ENCODE results near the gene CCDC27. TPM values are rescaled to one million over a fixed set of nuclear protein-coding genes. Genes with fewer than 3 reads are reported as not detected.

CCDC27 gene
- polyA plus RNA-seq, 3 donors = not detected

GRCh38 chr1:3821004-3821403 lies 68.8 kb downstream of the CCDC27 start:
- Mint-ChIP-seq H3K36me3 (peaks cover 64 to 69% of the 10 kb centered on the region in 2 donors), H3K27me3 (ENCODE audit: low read depth in 3 of 3) (peaks cover 0 to 5% (median 0%) of the 10 kb centered on the region in 3 donors)

More at GRCh38 chr1:3821004-3821403, 68.8 kb downstream of the CCDC27 start:
- 94% methylated on average over 5 of the region's 6 CpGs for WGBS (ENCODE audit: insufficient coverage)
- Mint-ChIP-seq H3K9me3 (no peaks in the 10 kb centered on the region), H3K4me3 (no peak overlapping the region), H3K27ac (no peak overlapping the region), H3K4me1 (peaks cover 2% of the 10 kb centered on the region)
- intact Hi-C loops (cut with micrococcal nuclease) = no loop called here
- Histone ChIP-seq H2AFZ (ENCODE audit: insufficient read depth, low read depth, low read length, poor library complexity, severe bottlenecking) (no peak overlapping the region), H3K27ac (ENCODE audit: low read depth in 1 of 2, low read length in 2 of 2) (no peak overlapping the region), H3K9me3 (replicated peaks in 1 of 2; ENCODE audit: control insufficient read depth in 1 of 2, insufficient read depth in 1 of 2, low read length in 2 of 2) (no peaks in the 10 kb centered on the region), H3K4me3 (replicated peaks in 1 of 3; ENCODE audit: low read depth in 2 of 3, low read length in 3 of 3) (no peak overlapping the region), H3K9ac (ENCODE audit: insufficient read depth, low read length, poor library complexity, severe bottlenecking) (no peak overlapping the region), H3K4me2 (replicated peaks; ENCODE audit: extremely low read depth, low read length, poor library complexity, severe bottlenecking) (no peak overlapping the region), H3K79me2 (ENCODE audit: insufficient read depth, low read length) (no peaks in the 10 kb centered on the region), H3K4me1 (ENCODE audit: control insufficient read depth in 1 of 2, insufficient read depth in 2 of 2, low read length in 2 of 2) (no peaks in the 10 kb centered on the region), H3K27me3 (ENCODE audit: control insufficient read depth in 2 of 2, insufficient read depth in 2 of 2, low read length in 2 of 2) (no peaks in the 10 kb centered on the region), H4K20me1 (ENCODE audit: insufficient read depth, low read length) (no peaks in the 10 kb centered on the region), H3K36me3 (replicated peaks in 1 of 2; ENCODE audit: control insufficient read depth in 1 of 2, insufficient read depth in 2 of 2, low read length in 2 of 2) (peaks cover 25 to 80% of the 10 kb centered on the region in 2 donors)
- TF ChIP-seq CTCF (IDR thresholded peaks at IDR 0.05) = no peak
- DNase-seq = no peak

Small RNAs within 50 kb of the gene (small RNA-seq; reads per million reads assigned to genes)
- gene RF02197 (ENCODE audit: insufficient read length, low read depth) (not detected), gene RN7SL574P (ENCODE audit: insufficient read length, low read depth) (not detected)

Other genes with a start within 250 kb of the CCDC27 start
- gene MEGF6, start 140.9 kb upstream of the CCDC27 start, polyA plus RNA-seq = 1 to 10 TPM in 2 of 3 donors, under 1 TPM in 1; 0.39 to 3.8 (median 1.2) TPM
- 10 to 100 TPM; 16.1 to 19.7 (median 18.5) TPM for gene TPRG1L, start 127.4 kb upstream of the CCDC27 start, polyA plus RNA-seq
- 10 to 100 TPM; 26.1 to 64.9 (median 33.2) TPM for gene WRAP73, start 102.3 kb upstream of the CCDC27 start, polyA plus RNA-seq
- under 1 TPM in 2 of 3 donors, not detected in 1; 0.21 to 0.42 TPM for gene TP73, start 99.9 kb upstream of the CCDC27 start, polyA plus RNA-seq
- 1 to 10 TPM; 1.1 to 2.7 (median 1.4) TPM for gene SMIM1, start 20.3 kb downstream of the CCDC27 start, polyA plus RNA-seq
- 10 to 100 TPM; 17.8 to 24.8 (median 18.0) TPM for gene LRRC47, start 44.0 kb downstream of the CCDC27 start, polyA plus RNA-seq
- gene CEP104, start 104.8 kb downstream of the CCDC27 start, polyA plus RNA-seq = 10 to 100 TPM in 2 of 3 donors, 1 to 10 TPM in 1; 8.3 to 25.1 (median 13.0) TPM
- 10 to 100 TPM in 1 of 3 donors, 1 to 10 TPM in 2; 5.9 to 14.7 (median 6.6) TPM for gene DFFB, start 105.0 kb downstream of the CCDC27 start, polyA plus RNA-seq
- gene C1orf174, start 147.8 kb downstream of the CCDC27 start, polyA plus RNA-seq = 10 to 100 TPM; 19.1 to 46.0 (median 21.3) TPM